Sigmoid colon (tissue), 7 donors: ENCODE measurements around the gene RORB. TPM values are rescaled to one million over a fixed set of nuclear protein-coding genes. Genes with fewer than 3 reads are reported as not detected.
"Not testable (repeated sequence)": the region's sequence is repeated elsewhere in the genome, so short reads cannot be mapped to it uniquely, and the experiment has no call there.

Source experiments
- DNase-seq: peaks from one replicate; pipeline ENCODE4 v3.0.0-alpha.2; 2019
- H3K27ac ChIP-seq, 4 donors: fragments of 200-600 bp; sonication (generic); one replicate each; pipeline ENCODE4 v1.5.1; 2016 to 2019; ENCODE audit warnings: mild to moderate bottlenecking in 1 of 4
- H3K27me3 ChIP-seq, 3 donors: fragments of 200-600 bp; sonication (generic); one replicate each; pipeline ENCODE4 v1.5.1; 2019; ENCODE audit warnings: mild to moderate bottlenecking in 1 of 3
- H3K36me3 ChIP-seq, 4 donors: fragments of 200-600 bp; sonication (generic); one replicate each; pipeline ENCODE4 v1.5.1; 2016 to 2019
- H3K4me1 ChIP-seq, 4 donors: fragments of 200-600 bp; sonication (generic); one replicate each; pipeline ENCODE4 v1.5.1; 2017 to 2019
- H3K4me3 ChIP-seq, 4 donors: fragments of 200-600 bp; sonication (generic); one replicate each; pipeline ENCODE4 v1.5.1; 2017 to 2019; ENCODE audit warnings: mild to moderate bottlenecking in 2 of 4, moderate library complexity in 1 of 4
- H3K9me3 ChIP-seq, 4 donors: fragments of 200-600 bp in 3 of 4; sonication (generic) in 3 of 4; one replicate each; pipeline versions ENCODE4 v1.5.1 to v1.6.1; 2013 to 2019
- CTCF ChIP-seq, 4 experiments: fragments of 450-650 bp in 3 of 4; fragments of 200-600 bp in 1 of 4; IDR thresholded peaks; one replicate each; pipeline ENCODE4 v1.5.1; 2016 to 2019; ENCODE audit warnings: antibody characterized with exemption in 4 of 4, mild to moderate bottlenecking in 3 of 4, moderate library complexity in 2 of 4
- EP300 ChIP-seq, 4 donors: sonication (generic); formaldehyde crosslinking; IDR thresholded peaks; one replicate each; pipeline ENCODE4 v1.6.1; 2017; ENCODE audit warnings: antibody characterized with exemption in 4 of 4
- POLR2A ChIP-seq, 2 donors: fragments of 450-650 bp; IDR thresholded peaks; one replicate each; pipeline ENCODE4 v1.6.1; 2016; ENCODE audit warnings: antibody characterized with exemption in 2 of 2, mild to moderate bottlenecking in 2 of 2, moderate library complexity in 2 of 2
- POLR2AphosphoS5 ChIP-seq, 4 donors: sonication (generic); formaldehyde crosslinking; IDR thresholded peaks; one replicate each; pipeline ENCODE4 v1.6.1; 2017; ENCODE audit warnings: antibody characterized with exemption in 4 of 4
- WGBS, 2 donors: extraction: QIAGEN DNeasy Blood & Tissue Kit; methylation state at CpG; one replicate each; pipeline ENCODE4 v1.1.7; 2013; 5-methylcytosine and 5-hydroxymethylcytosine counted together
- intact Hi-C: fragments of 100-400 bp; cut with DNase I; formaldehyde crosslinking; loops from one replicate; pipeline ENCODE4 v1.15.1; 2023
- polyA plus RNA-seq, 3 donors: library from polyadenylated mRNA; stranded (reverse); fragments of 200-250 nt; gene quantifications; one replicate each; pipeline ENCODE4 v1.2.3, GENCODE V29; 2013
- total RNA-seq, 4 donors: library from RNA; depleted of rRNA; stranded (reverse); fragments of >200 nt; gene quantifications; one replicate each; pipeline ENCODE4 v1.1.0, GENCODE V29; 2016
- donor health status: healthy with polysubstance abuse.
- donor health status: Bipolar disorder and iron deficiency.
- donor health status: healthy.

The RORB gene
- total and polyA plus RNA-seq, 7 donors, result 0.03 to 1.9 (median 0.82) TPM; not detected in 2

GRCh38 chr9:74521009-74521408, 23.9 kb downstream of the RORB start:
- H3K9me3 ChIP-seq, result no peaks in the 10 kb centered on the region
- TF ChIP-seq CTCF (IDR thresholded peaks at IDR 0.05) (no peak), EP300 (IDR thresholded peaks at IDR 0.05) (no peak), POLR2A (IDR thresholded peaks at IDR 0.05) (no peak), POLR2AphosphoS5 (IDR thresholded peaks at IDR 0.05) (no peak)
- H3K27me3 ChIP-seq, result no peaks in the 10 kb centered on the region
- H3K36me3 ChIP-seq, result no peaks in the 10 kb centered on the region
- intact Hi-C loops, result loop anchor here (10.0 kb wide), 1 partner anchor 56 kb away; no protein-coding TSS in a partner anchor
- WGBS, 2 donors, result 61 to 66% methylated on average over 1 of the region's 1 CpG
- no peaks in the 10 kb centered on the region for H3K4me1 ChIP-seq
- H3K27ac ChIP-seq, result no peak overlapping the region
- no peak for DNase-seq
- H3K4me3 ChIP-seq, result no peak overlapping the region

GRCh38 chr9:74524289-74524688, 27.2 kb downstream of the RORB start:
- Histone ChIP-seq H3K27me3 (no peaks in the 10 kb centered on the region), H3K36me3 (no peaks in the 10 kb centered on the region), H3K4me1 (no peaks in the 10 kb centered on the region), H3K27ac (no peak overlapping the region), H3K9me3 (no peaks in the 10 kb centered on the region), H3K4me3 (no peak overlapping the region)
- intact Hi-C loops, result loop anchor here (10.0 kb wide), 1 partner anchor 59 kb away; no protein-coding TSS in a partner anchor
- DNase-seq, result no peak
- 39 to 57% methylated on average over 1 of the region's 1 CpG for WGBS, 2 donors
- TF ChIP-seq POLR2A (IDR thresholded peaks at IDR 0.05) (no peak), CTCF (IDR thresholded peaks at IDR 0.05) (no peak), EP300 (IDR thresholded peaks at IDR 0.05) (no peak), POLR2AphosphoS5 (IDR thresholded peaks at IDR 0.05) (no peak)

- Histone ChIP-seq H3K36me3 (no peaks in the 10 kb centered on the region), H3K27me3 (no peaks in the 10 kb centered on the region), H3K27ac (no peak overlapping the region), H3K4me3 (no peak overlapping the region), H3K4me1 (no peaks in the 10 kb centered on the region), H3K9me3 (no peaks in the 10 kb centered on the region)
- 42 to 60% methylated on average over 2 of the region's 2 CpGs for WGBS, 2 donors
- TF ChIP-seq POLR2A (IDR thresholded peaks at IDR 0.05), result no peak
- no peak for TF ChIP-seq POLR2AphosphoS5 (IDR thresholded peaks at IDR 0.05)
- no peak for TF ChIP-seq EP300 (IDR thresholded peaks at IDR 0.05)
- no peak for TF ChIP-seq CTCF (IDR thresholded peaks at IDR 0.05)
- DNase-seq, result no peak
- intact Hi-C loops, result loop anchor here (10.0 kb wide), 1 partner anchor 61 kb away; no protein-coding TSS in a partner anchor
Observed at GRCh38 chr9:74526215-74526614, 29.1 kb downstream of the RORB start.

GRCh38 chr9:74527718-74528117, 30.6 kb downstream of the RORB start:
- no peaks in the 10 kb centered on the region for H3K4me1 ChIP-seq
- intact Hi-C loops, result loop anchor here (10.0 kb wide), 1 partner anchor 63 kb away; no protein-coding TSS in a partner anchor
- H3K27ac ChIP-seq, result no peak overlapping the region
- H3K9me3 ChIP-seq, result no peaks in the 10 kb centered on the region
- WGBS, 2 donors, result 59 to 64% methylated on average over 5 of the region's 5 CpGs
- TF ChIP-seq EP300 (IDR thresholded peaks at IDR 0.05), result no peak
- no peak for TF ChIP-seq POLR2A (IDR thresholded peaks at IDR 0.05)
- no peak for TF ChIP-seq CTCF (IDR thresholded peaks at IDR 0.05)
- TF ChIP-seq POLR2AphosphoS5 (IDR thresholded peaks at IDR 0.05), result no peak
- H3K27me3 ChIP-seq, result no peaks in the 10 kb centered on the region
- no peak overlapping the region for H3K4me3 ChIP-seq
- DNase-seq, result no peak
- no peaks in the 10 kb centered on the region for H3K36me3 ChIP-seq

- Histone ChIP-seq H3K4me3 (no peak overlapping the region), H3K27me3 (no peaks in the 10 kb centered on the region)
Observed at GRCh38 chr9:74528207-74528606, 31.1 kb downstream of the RORB start.

GRCh38 chr9:74530458-74530857, 33.3 kb downstream of the RORB start:
- H3K4me3 ChIP-seq, intact Hi-C loops, DNase-seq, H3K4me1 ChIP-seq, H3K36me3 ChIP-seq, H3K27ac ChIP-seq, H3K9me3 ChIP-seq, H3K27me3 ChIP-seq: not testable (repeated sequence)
- WGBS, 2 donors, result 67% methylated on average over 8 of the region's 8 CpGs

More at GRCh38 chr9:74528207-74528606, 31.1 kb downstream of the RORB start:
- no peaks in the 10 kb centered on the region for H3K9me3 ChIP-seq
- no peak overlapping the region for H3K27ac ChIP-seq
- WGBS, 2 donors, result 56 to 59% methylated on average over 6 of the region's 6 CpGs
- intact Hi-C loops, result loop anchor here (10.0 kb wide), 1 partner anchor 63 kb away; no protein-coding TSS in a partner anchor
- H3K36me3 ChIP-seq, result no peaks in the 10 kb centered on the region
- H3K4me1 ChIP-seq, result no peaks in the 10 kb centered on the region
- no peak for TF ChIP-seq EP300 (IDR thresholded peaks at IDR 0.05)
- no peak for TF ChIP-seq CTCF (IDR thresholded peaks at IDR 0.05)
- TF ChIP-seq POLR2AphosphoS5 (IDR thresholded peaks at IDR 0.05), result no peak
- TF ChIP-seq POLR2A (IDR thresholded peaks at IDR 0.05), result no peak
- DNase-seq, result no peak
